Neural crest cell (in vitro differentiated cells): ENCODE measurements around the gene C1RL. TPM values are rescaled to one million over a fixed set of nuclear protein-coding genes. Genes with fewer than 3 reads are reported as not detected.
A peak's percentile ranks its signal among the peaks of the same experiment; 100 is the strongest.

Source experiments
- DNase-seq: peaks from one replicate; pipeline ENCODE4 v3.0.0; 2021; ENCODE audit warnings: low read depth, mixed read lengths, low spot score
- H3K27ac Mint-ChIP-seq: one replicate; pipeline ENCODE4 v1.8.0; 2021; ENCODE audit warnings: mild to moderate bottlenecking, mixed read lengths; ENCODE audit not compliant: unreplicated experiment
- H3K27me3 Mint-ChIP-seq: 2 replicates; pipeline ENCODE4 v1.8.0; 2021; ENCODE audit warnings: low read depth, mild to moderate bottlenecking, mixed read lengths
- H3K36me3 Mint-ChIP-seq: 2 replicates; pipeline ENCODE4 v1.8.0; 2021; ENCODE audit warnings: low read depth, mild to moderate bottlenecking, mixed read lengths
- H3K4me1 Mint-ChIP-seq: 2 replicates; pipeline ENCODE4 v1.8.0; 2021; ENCODE audit warnings: mixed read lengths
- H3K4me3 Mint-ChIP-seq: one replicate; pipeline ENCODE4 v1.8.0; 2021; ENCODE audit warnings: mild to moderate bottlenecking, mixed read lengths
- H3K9me3 Mint-ChIP-seq: 2 replicates; pipeline ENCODE4 v1.8.0; 2021; ENCODE audit warnings: mixed read lengths
- total RNA-seq: library from RNA; stranded (reverse); gene quantifications from 2 replicates; pipeline ENCODE4 v1.2.1, GENCODE V29; 2021
- TF ChIP-seq, protein P1 (sequence below): fragments of 200-600 bp; sonication (generic); conservative IDR thresholded peaks from 2 replicates; pipeline ENCODE4 v1.5.0; 2021; ENCODE audit warnings: antibody characterized with exemption, mild to moderate bottlenecking

C1RL gene
- total RNA-seq, 1 donor from 2014 or later: 12.8 TPM

DNA sequence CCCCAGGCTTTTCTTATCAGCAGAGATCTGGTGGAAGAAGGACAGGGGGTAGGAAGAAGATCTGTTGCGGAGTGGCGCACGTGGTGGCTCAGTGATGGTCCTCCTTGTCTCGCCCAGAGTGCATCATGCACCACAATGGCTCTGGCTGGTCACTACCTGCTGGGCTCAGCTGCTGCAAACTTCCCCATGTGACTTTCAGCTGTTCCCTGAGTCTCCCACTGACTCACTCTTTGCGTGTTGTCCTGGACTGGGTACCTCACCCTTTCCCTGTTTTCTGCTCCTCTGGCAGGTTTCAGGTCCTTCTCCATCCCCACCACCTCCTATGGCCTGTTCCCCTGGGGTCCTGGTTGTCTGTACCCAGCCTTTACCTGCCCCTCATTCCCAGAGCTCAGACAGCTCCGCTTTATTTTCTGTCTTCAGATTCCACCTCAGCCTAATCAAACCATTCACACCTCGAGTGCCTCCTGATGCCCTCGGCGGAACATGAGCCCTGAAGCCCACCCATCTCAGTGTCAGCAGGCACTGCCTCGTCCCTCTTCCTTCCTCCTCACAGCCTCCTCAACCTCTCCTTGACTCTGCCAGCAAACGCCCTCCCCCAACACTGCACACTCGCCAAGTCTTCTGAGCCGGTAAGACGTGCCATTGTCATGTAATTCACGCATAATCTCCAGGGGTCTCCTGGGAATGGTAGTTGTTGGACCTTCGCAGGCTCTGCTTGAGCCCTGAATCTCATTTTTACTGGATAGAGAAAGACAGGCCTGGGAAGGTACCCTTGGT, 18.6 kb downstream of the C1RL start:
- Mint-ChIP-seq H3K36me3 (no peaks in the 10 kb centered on the region), H3K4me1 (peaks cover 11% of the 10 kb centered on the region), H3K27me3 (peaks cover 2% of the 10 kb centered on the region), H3K4me3 (no peak overlapping the region), H3K27ac (peak overlapping the region; percentile 15), H3K9me3 (no peaks in the 10 kb centered on the region)
- TF ChIP-seq, protein P1, sequence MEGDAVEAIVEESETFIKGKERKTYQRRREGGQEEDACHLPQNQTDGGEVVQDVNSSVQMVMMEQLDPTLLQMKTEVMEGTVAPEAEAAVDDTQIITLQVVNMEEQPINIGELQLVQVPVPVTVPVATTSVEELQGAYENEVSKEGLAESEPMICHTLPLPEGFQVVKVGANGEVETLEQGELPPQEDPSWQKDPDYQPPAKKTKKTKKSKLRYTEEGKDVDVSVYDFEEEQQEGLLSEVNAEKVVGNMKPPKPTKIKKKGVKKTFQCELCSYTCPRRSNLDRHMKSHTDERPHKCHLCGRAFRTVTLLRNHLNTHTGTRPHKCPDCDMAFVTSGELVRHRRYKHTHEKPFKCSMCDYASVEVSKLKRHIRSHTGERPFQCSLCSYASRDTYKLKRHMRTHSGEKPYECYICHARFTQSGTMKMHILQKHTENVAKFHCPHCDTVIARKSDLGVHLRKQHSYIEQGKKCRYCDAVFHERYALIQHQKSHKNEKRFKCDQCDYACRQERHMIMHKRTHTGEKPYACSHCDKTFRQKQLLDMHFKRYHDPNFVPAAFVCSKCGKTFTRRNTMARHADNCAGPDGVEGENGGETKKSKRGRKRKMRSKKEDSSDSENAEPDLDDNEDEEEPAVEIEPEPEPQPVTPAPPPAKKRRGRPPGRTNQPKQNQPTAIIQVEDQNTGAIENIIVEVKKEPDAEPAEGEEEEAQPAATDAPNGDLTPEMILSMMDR: no peak
- no peak for DNase-seq

DNA sequence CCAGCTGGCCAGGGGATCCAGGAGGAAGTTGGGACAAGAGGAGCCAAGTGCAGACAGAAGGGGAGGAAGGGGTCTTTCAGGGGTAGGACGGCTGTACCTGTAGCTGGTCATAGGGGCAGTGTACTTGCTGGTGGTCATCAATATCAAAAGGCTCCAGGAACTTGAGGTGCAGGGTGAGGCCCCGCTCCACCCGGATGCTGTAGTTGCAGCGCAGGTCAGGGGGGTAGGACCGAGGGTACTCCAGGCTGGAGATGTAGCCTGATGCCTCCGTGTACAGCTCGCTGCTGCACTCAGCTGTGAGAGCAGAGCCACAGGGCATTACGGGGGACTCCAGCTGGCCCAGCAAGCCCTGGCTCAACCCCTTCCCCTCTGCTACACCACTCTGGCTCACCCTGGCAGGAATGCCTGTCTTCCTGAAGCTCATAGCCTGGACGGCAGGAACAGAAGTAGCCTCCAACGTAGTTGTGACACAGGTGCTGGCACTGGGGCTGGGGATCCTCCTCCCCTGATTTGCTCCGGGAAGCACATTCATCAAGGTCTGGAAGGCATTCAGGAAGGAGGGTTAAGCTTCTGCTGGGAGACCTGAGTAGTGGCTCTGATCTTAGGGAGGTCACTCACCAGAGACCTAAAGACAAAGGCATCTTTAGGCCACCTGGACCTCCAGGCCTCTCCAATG, 19.7 kb downstream of the C1RL start:
- no peak overlapping the region for H3K27ac Mint-ChIP-seq

DNA sequence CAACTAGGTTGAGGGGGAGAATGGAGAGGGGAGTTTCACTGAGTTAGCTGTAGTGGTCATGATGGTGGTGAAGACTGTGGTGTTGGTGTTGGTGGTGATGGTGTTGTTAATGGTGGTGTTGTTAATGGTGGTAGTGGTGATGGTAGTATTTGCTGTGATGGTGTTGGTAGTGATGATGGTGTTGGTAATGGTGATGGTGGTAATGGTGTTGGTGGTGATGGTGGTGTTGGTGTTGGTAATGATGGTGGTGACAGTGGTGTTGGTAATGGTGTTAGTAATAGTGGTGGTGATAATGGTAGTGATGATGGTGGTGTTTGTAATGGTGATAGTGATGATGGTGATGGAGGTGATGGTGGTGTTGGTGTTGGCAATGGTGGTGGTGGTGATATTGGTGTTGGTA, 25.9 kb downstream of the C1RL start:
- Mint-ChIP-seq H3K27ac (no peak overlapping the region), H3K36me3 (peaks cover 4% of the 10 kb centered on the region), H3K4me1 (no peaks in the 10 kb centered on the region), H3K4me3 (no peak overlapping the region), H3K9me3 (peaks cover 7% of the 10 kb centered on the region), H3K27me3 (no peaks in the 10 kb centered on the region)
- DNase-seq: no peak
- TF ChIP-seq, protein P1: no peak

More for the DNA sequence above, 19.7 kb downstream of the C1RL start:
- H3K27me3 Mint-ChIP-seq: peaks cover 2% of the 10 kb centered on the region
- H3K36me3 Mint-ChIP-seq: no peaks in the 10 kb centered on the region
- TF ChIP-seq, protein P1: no peak
- DNase-seq: no peak
- H3K9me3 Mint-ChIP-seq: no peaks in the 10 kb centered on the region
- peaks cover 11% of the 10 kb centered on the region for H3K4me1 Mint-ChIP-seq
- H3K4me3 Mint-ChIP-seq: no peak overlapping the region

DNA sequence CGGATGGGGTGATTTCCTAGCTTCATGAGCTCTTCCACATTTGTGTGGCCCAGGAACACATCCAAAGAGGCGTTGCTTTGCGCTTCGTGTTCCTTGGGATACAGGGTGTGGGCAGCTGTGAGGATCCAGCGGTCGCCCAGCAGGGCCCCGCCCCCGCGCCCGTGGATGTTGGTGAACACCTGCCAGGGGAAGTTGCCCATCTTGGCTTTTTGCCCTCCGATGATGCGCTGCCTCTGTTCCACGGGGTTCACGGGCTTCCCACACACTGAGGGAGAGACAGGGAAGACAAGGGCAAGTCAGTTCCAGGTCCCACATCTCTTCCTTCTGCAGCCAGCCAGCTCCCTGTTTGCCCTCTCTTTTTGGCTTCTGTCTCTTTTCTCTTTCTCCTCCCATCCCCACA, 28.0 kb downstream of the C1RL start:
- no peak overlapping the region for H3K27ac Mint-ChIP-seq
- peaks cover 4% of the 10 kb centered on the region for H3K36me3 Mint-ChIP-seq
- H3K9me3 Mint-ChIP-seq: peaks cover 7% of the 10 kb centered on the region
- no peaks in the 10 kb centered on the region for H3K4me1 Mint-ChIP-seq
- DNase-seq: no peak
- H3K4me3 Mint-ChIP-seq: no peak overlapping the region
- TF ChIP-seq, protein P1: no peak
- H3K27me3 Mint-ChIP-seq: peaks cover 2% of the 10 kb centered on the region

DNA sequence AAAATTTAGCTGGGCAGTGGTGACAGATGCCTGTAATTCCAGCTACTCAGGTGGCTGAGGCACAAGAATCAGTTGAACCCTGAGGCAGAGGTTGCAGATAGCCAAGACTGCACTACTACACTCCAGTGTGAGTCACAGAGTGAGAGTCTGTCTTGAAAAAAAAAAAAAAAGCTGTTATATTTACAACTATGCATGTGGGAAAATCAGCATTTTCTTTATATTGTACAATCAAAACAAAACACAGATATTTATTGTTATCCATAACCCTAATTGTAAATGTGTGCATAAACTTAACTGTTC, 29.2 kb downstream of the C1RL start:
- peaks cover 4% of the 10 kb centered on the region for H3K36me3 Mint-ChIP-seq
- no peak overlapping the region for H3K27ac Mint-ChIP-seq
- TF ChIP-seq, protein P1: no peak
- peaks cover 7% of the 10 kb centered on the region for H3K9me3 Mint-ChIP-seq
- H3K4me3 Mint-ChIP-seq: no peak overlapping the region
- no peak for DNase-seq
- H3K27me3 Mint-ChIP-seq: peaks cover 6% of the 10 kb centered on the region
- H3K4me1 Mint-ChIP-seq: no peaks in the 10 kb centered on the region
